Epidermal melanocyte (primary cell): ENCODE data around the gene RAB11FIP3.

Experiments used
- DNase-seq: peaks from one replicate; pipeline ENCODE4 v3.0.0; 2011; ENCODE audit warnings: low spot score; ENCODE audit not compliant: insufficient read length

RAB11FIP3 gene

DNA sequence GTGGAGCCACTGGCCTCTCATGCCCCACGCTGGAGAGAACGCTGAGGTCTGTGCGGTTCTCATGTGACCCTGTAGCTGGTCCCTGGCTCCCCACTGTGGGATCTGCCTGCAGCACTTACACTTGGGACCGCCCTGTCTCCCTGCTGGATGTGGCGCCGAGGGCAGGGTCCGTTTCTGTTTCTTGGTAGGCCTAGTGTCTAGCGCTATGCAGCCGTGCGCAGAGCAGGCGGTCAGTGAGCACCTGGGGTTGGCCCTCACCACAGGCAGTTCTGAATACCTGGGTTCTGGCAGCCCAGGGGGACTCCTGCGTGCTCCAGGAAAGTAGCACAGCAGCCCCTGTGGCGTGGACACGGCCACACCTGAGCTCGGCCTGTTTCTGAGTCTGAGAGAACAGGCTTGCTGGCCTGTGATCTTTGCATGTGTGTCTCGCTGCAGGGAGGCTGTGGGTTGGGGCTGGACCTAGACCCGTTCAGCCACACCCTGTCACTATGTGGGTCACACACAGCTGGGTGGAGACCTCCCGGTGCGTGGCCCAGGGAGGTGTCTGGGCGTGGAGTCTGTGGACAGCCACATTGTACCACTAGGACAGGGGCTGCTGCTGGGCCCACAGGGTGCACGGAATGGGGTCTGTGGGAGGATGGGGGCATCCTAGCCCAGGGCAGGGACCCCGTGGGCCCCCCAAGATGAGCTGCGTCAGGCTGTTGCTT is 104.8 kb downstream of the RAB11FIP3 start:
- DNase-seq: no peak

- no peak for DNase-seq
Measured at GRCh38 chr16:531494-532125, 106.2 kb downstream of the RAB11FIP3 start.

- no peak for DNase-seq
Measured at GRCh38 chr16:533391-534123, 108.1 kb downstream of the RAB11FIP3 start.

DNA sequence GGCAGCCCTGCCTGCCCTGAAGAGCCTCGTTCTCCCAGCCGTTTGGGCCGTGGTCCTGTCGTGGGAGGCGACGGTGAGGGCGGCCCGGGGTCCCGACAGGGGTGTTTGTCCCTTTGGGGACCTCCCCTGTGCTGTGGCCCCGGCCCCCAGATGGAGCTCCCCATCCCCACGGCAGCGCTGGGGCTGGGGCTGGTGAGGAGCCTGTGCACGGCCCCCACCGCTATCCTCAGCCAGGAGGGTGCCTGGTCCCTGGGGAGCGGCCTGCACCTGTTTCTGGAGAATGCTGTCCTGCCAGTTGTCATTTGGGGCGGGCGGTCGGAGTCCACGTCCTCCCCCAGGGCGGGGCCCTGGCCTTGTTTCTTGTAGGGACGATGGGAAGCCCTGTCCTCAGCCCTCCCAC is 108.7 kb downstream of the RAB11FIP3 start:
- no peak for DNase-seq

DNA sequence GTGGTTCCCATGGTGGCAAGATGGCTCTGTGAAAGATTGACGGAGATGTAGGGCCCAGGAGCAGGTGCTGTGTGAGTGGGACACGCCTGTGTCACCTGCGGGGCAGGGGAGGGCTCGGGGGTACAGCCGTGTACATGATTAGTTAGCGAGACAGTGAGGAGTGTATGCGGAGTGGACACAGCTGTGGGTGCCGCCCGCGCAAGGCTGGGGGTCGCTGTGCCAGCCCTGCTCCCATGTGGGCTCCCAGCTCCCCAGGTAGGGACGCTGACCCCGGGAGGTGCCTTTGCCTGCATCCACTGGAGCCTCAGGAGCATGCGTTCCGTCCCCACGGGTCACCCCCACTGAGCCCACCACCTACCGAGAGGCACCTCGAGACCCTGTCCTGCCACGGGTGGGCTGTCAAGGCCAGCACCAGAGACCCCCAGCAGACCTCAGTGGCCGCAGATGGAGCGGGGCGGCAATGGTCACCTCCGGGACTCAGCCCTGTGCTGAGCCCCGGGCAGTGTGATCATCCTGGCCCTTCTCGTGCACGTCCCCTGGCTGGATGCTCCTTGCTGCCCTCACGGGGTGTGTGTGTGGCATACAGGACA is 109.5 kb downstream of the RAB11FIP3 start:
- no peak for DNase-seq

GRCh38 chr16:535446-536405 is 110.3 kb downstream of the RAB11FIP3 start:
- no peak for DNase-seq

GRCh38 chr16:536746-537145 is 111.3 kb downstream of the RAB11FIP3 start:
- no peak for DNase-seq

DNA sequence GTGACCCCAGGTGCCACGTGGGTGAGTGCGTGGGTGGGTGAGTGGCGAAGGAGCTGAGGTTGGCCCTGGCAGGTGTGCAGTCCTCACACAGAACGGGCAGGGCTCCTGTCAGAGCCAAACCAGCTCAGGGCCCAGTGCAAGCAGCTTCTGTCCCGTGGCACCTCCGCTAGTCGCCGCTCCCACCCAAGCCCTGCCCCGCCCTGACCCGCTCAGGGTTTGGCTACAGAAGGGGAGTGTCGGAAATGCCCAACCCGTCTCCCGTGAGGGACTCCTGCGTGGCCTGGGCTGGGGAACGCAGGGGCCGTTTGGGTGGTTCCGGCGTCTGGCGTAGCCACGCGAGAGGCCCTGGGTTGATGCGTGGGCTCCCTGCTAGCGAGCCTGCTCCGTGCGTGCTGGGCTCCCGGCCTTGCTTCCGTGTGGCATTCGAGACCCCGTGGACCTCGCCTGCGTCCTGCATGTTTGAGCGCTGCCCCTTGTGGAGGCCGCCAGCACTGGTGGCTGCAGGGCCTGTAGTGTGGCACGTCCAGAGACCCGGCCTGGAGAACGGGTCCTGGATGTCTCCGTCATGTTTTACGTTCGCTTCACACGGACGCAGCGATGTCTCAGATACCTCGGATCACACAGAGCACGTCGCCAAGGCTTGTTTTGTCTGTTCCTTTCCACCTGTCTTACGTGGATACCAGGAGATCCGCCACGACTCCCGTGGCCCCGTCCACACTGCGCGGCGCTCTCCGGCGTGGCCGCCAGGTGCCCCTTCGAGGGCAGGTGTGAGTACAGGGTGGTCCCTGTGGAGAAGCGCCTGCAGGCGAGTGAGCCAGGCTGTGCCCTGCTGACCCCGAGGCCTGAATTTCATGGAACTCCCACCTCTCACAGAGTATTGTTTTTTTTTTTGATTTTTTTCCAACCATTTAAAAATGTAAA is 112.2 kb downstream of the RAB11FIP3 start:
- DNase-seq: no peak

DNA sequence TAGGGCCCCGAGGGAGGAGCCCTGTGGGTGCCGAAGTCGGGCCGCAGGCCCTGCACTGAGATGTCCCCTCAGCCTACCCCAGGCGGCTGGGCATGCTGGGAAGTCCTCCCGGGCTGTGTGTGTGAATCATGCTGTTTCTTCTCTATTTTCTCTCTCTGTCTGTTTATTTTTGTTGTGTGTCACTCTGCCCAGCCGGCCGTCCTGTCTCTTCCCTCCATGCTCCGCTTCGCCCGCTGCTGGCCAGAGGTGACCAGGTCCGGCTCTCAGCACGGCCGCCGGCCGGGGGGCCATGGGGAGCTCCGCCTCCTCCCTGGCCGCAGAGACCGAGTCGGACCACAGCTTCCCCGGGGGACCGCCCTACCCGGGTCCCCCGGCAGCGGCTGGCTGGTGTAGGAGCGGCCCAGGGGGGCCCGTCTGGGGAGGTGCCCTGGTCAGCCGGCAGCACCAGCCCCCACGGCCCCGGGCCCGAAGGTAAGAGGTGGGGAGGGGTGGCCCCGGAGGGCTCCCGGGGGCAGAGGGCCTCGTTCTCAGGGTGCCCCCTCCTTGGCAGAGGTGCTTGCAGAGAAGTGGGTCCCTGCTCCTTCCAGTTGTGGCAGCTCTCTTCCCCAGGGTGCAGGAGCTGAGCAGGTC is 114.6 kb downstream of the RAB11FIP3 start:
- no peak for DNase-seq

DNA sequence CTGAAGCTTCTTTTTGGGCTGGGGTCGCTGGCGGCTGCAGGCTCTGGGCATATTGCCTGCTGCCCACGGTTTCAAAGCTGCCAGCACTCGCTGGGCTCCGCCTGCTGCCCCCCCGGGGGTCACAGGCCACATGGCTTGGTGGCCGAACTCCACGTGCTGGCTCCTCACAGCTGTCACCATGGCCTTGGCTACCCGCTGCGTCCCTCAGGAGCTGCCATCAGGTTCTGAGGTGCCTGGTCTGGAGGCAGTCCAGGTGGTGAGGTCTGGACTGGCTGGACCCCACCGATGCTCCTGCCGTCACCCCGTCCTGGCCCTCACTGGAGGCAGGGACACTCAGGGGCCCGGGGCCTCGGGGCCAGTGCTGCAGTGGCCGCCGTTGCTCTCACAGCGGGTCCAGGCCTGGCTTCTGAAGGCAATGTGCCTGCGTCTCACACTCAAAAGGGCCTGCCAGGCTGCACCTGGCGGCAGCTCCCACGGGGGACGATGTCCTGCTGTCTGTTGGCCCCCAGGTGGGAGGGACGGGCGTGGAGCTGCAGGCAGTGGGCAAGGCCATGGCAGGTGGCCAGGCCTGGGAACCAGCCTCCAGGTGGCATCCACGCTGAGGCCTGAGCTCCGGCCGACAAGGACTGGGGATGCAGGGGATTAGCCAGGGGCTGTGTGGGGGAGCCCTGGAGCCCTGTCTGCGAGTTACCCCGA is 115.3 kb downstream of the RAB11FIP3 start:
- no peak for DNase-seq

DNA sequence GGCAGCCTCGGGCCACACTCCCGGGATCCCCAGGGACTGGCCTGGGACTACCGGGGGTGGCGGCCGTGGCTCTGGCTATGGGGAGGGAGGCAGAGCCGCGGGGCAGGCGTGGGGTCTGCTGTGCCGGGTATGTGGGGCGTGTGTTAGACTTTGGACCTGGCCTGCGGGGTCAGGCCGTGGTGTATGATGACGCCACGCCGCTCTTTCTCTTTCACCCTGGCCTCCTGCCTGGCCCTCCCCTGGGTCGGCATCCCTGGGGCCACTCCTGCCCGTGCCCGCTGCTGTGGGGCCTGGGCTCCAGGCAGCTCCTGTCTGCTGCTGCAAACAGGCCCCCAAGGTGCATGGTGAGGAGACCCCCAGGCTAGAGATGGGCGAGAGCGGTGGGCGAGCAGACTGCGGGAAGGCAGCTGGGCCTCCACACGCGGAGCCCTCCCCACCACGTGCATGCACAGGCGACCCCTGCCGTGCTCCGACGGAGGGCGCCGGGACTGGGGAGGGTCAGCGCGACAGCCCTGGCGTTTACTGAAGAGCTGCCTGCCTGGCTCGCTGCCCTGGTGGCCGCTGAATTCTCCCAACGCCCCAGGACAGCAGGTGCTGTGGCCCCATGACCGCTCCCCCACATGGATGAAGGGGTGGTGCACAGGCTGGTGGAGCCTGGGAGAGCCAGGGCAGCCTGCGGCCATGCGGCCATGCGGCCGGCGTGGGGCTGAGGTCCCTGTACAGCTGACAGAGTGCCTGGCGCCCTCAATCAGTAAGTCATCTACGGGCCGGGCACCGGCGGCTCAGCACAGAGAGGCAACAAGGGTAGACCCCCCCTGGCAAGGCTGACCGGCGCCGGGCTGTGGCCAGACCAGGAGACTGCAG is 118.1 kb downstream of the RAB11FIP3 start:
- no peak for DNase-seq

DNA sequence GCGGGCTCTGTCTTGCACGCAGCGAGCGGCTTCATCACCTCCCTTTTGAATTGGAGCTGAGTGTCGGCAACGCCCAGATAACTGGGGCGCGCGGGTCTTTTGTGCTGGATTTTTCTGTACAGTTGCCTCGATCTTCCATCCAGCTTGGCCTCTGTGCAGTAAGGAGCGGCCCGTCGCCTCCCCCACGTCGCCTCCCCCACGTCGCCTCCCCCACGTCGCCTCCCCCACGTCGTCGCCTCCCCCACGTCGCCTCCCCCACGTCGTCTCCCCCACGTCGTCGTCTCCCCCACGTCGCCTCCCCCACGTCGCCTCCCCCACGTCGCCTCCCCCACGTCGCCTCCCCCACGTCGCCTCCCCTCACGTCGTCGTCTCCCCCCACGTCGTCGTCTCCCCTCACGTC is 119.1 kb downstream of the RAB11FIP3 start:
- no peak for DNase-seq

GRCh38 chr16:546909-547770 is 121.7 kb downstream of the RAB11FIP3 start:
- DNase-seq: no peak

DNA sequence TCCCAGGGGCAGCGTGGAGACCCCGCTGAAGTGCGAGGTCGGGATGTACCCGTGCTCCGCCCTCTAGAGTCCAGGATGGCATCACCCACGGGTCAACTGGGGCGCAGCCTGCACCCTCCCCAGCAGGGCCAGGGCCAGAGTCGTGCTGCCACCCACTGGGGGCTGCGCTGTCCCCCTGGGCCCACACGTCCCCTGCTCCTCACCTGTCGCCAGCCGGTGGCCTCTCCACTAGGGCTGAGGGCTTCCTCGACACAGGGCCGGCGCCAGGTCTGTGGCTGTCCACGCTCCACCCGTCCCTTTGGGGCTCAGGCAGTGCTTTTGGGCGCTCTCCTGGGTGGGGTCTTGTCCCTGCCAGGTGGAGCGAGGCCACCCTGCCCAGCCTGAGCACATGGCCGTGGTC is 123.1 kb downstream of the RAB11FIP3 start:
- DNase-seq: no peak

- DNase-seq: no peak
Measured at GRCh38 chr16:549544-550263, 124.3 kb downstream of the RAB11FIP3 start.

DNA sequence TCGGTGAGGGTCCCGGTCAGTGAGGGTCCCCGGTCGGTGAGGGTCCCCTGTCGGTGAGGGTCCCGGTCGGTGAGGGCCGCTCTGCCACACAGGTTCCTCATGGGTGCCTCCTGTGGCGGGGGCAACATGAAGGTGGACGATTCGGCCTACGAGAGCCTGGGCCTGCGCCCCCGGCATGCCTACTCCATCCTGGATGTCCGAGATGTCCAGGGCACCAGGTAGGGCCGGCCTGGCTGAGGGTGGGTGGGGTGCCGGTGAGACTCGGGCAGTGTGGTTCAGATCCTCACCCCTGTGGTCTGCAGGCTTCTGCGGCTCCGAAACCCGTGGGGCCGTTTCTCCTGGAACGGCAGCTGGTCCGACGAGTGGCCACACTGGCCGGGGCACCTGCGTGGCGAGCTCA is 125.8 kb downstream of the RAB11FIP3 start:
- no peak for DNase-seq
